ENCODE results near the gene ATP5PD. TPM values are rescaled to one million over a fixed set of nuclear protein-coding genes. Genes with fewer than 3 reads are reported as not detected.

The ATP5PD gene
- total RNA-seq, 1 donor from 2014 or later, result 809 TPM

- intact Hi-C loops (cut with micrococcal nuclease), result no loop called here
- no peak overlapping the region for H3K4me3 ChIP-seq
- no peak for DNase-seq
- H3K36me3 ChIP-seq, result peaks cover 50% of the 10 kb centered on the region
- H3K9me3 ChIP-seq (replicated peaks), result no peaks in the 10 kb centered on the region
- TF ChIP-seq CTCF (IDR thresholded peaks at IDR 0.05; ENCODE audit: borderline replicate concordance), result no peak
- H3K27ac ChIP-seq (replicated peaks), result peak overlapping the region; percentile 78
- H3K27me3 ChIP-seq (ENCODE audit: low read depth), result no peaks in the 10 kb centered on the region
- peaks cover 23% of the 10 kb centered on the region for H3K4me1 ChIP-seq
Observed at GRCh38 chr17:74999523-74999922, 47.2 kb downstream of the ATP5PD start.

- TF ChIP-seq CTCF (IDR thresholded peaks at IDR 0.05; ENCODE audit: borderline replicate concordance), result no peak
- Histone ChIP-seq H3K9me3 (replicated peaks) (no peaks in the 10 kb centered on the region), H3K4me1 (peaks cover 27% of the 10 kb centered on the region), H3K27ac (replicated peaks) (peak overlapping the region; percentile 78), H3K4me3 (no peak overlapping the region), H3K36me3 (peaks cover 47% of the 10 kb centered on the region), H3K27me3 (ENCODE audit: low read depth) (no peaks in the 10 kb centered on the region)
- intact Hi-C loops (cut with micrococcal nuclease), result no loop called here
- peak; percentile 48 for DNase-seq
Observed at GRCh38 chr17:74998783-74999182, 48.0 kb downstream of the ATP5PD start.

GRCh38 chr17:74995847-74996246 lies 50.9 kb downstream of the ATP5PD start:
- intact Hi-C loops (cut with micrococcal nuclease), result no loop called here
- no peaks in the 10 kb centered on the region for H3K9me3 ChIP-seq (replicated peaks)
- no peak for TF ChIP-seq CTCF (IDR thresholded peaks at IDR 0.05; ENCODE audit: borderline replicate concordance)
- peaks cover 19% of the 10 kb centered on the region for H3K36me3 ChIP-seq
- H3K27me3 ChIP-seq (ENCODE audit: low read depth), result no peaks in the 10 kb centered on the region
- no peak overlapping the region for H3K4me3 ChIP-seq
- DNase-seq, result no peak
- H3K27ac ChIP-seq (replicated peaks), result no peak overlapping the region
- peaks cover 48% of the 10 kb centered on the region for H3K4me1 ChIP-seq

GRCh38 chr17:74994440-74994839 lies 52.3 kb downstream of the ATP5PD start:
- DNase-seq, result no peak
- H3K4me3 ChIP-seq, result no peak overlapping the region
- H3K27ac ChIP-seq (replicated peaks), result peak overlapping the region; percentile 65
- H3K9me3 ChIP-seq (replicated peaks), result no peaks in the 10 kb centered on the region
- intact Hi-C loops (cut with micrococcal nuclease), result no loop called here
- no peaks in the 10 kb centered on the region for H3K27me3 ChIP-seq (ENCODE audit: low read depth)
- TF ChIP-seq CTCF (IDR thresholded peaks at IDR 0.05; ENCODE audit: borderline replicate concordance), result no peak
- H3K4me1 ChIP-seq, result peaks cover 56% of the 10 kb centered on the region
- H3K36me3 ChIP-seq, result peaks cover 7% of the 10 kb centered on the region

- Histone ChIP-seq H3K27me3 (ENCODE audit: low read depth) (no peaks in the 10 kb centered on the region), H3K4me3 (peak overlapping the region; percentile 8), H3K27ac (replicated peaks) (peak overlapping the region; percentile 65), H3K36me3 (peaks cover 6% of the 10 kb centered on the region), H3K4me1 (peaks cover 57% of the 10 kb centered on the region), H3K9me3 (replicated peaks) (no peaks in the 10 kb centered on the region)
- DNase-seq, result no peak
- intact Hi-C loops (cut with micrococcal nuclease), result no loop called here
- TF ChIP-seq CTCF (IDR thresholded peaks at IDR 0.05; ENCODE audit: borderline replicate concordance), result no peak
Observed at GRCh38 chr17:74992223-74992622, 54.5 kb downstream of the ATP5PD start.

All from left ventricle myocardium inferior (tissue), 1 donor.